ENCODE data around the gene AFDN.

DNA sequence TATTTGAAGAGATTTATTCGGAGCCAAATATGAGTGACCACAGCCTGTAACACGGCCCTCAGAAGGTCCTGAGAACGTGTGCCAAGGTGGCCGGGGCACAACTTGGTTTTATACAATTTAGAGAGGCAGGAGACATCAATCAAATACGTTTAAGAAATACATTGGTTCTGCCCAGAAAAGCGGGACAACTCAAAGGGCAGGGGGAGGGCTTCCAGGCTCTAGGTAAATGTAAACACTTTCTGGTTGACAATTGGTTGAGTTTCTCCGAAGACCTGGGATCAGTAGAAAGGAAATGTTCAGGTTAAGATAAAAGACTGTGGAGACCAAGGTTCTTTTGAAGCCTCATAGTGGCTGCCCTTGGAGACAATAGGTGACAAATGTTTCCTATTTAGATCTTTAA is 151.9 kb downstream of the AFDN start:
- TF ChIP-seq CTCF (IDR thresholded peaks at IDR 0.05; ENCODE audit: low read length), result no peak
- TF ChIP-seq EZH2phosphoT487 (IDR thresholded peaks at IDR 0.05; ENCODE audit: low read length), result no peak
- no peak for TF ChIP-seq EZH2 (optimal IDR thresholded peaks at IDR 0.05; ENCODE audit: low read depth, low read length)

Data from MM.1S (cell line).